GM18498 (cell line): ENCODE measurements around the gene GFM2.
"Not testable (repeated sequence)": the region's sequence is repeated elsewhere in the genome, so short reads cannot be mapped to it uniquely, and the experiment has no call there.

Source experiments
- ATAC-seq: cut with Tn5 transposase; IDR thresholded peaks from one replicate; pipeline ENCODE4 v1.9.1; 2021; ENCODE audit warnings: mild to moderate bottlenecking, moderate library complexity; ENCODE audit not compliant: unreplicated experiment

GFM2 gene

GRCh38 chr5:74717596-74717995 lies 49.3 kb downstream of the GFM2 start:
- ATAC-seq, result no peak

GRCh38 chr5:74693191-74693590 lies 73.7 kb downstream of the GFM2 start:
- no peak for ATAC-seq

GRCh38 chr5:74686962-74687751 lies 79.8 kb downstream of the GFM2 start:
- no peak for ATAC-seq

GRCh38 chr5:74685979-74686631 lies 80.8 kb downstream of the GFM2 start:
- peak; percentile 53 for ATAC-seq

GRCh38 chr5:74684900-74685851 lies 81.7 kb downstream of the GFM2 start, which contains the start of gene HEXB:
Gene HEXB (plus strand): TSS chr5:74685233. CDS start chr5:74685261, 28 bp downstream.
- ATAC-seq, result peak; percentile 87

GRCh38 chr5:74679966-74680365 lies 87.0 kb downstream of the GFM2 start:
- no peak for ATAC-seq

- not testable (repeated sequence) for ATAC-seq
Observed at GRCh38 chr5:74679300-74679699, 87.6 kb downstream of the GFM2 start.

- ATAC-seq, result not testable (repeated sequence)
Observed at GRCh38 chr5:74678123-74678522, 88.8 kb downstream of the GFM2 start.

GRCh38 chr5:74676466-74676865 lies 90.5 kb downstream of the GFM2 start:
- ATAC-seq, result not testable (repeated sequence)

GRCh38 chr5:74673011-74673790 lies 93.7 kb downstream of the GFM2 start:
- ATAC-seq, result no peak

GRCh38 chr5:74672215-74672877 lies 94.6 kb downstream of the GFM2 start:
- no peak for ATAC-seq
